Panc1 (cell line): Measurements from ENCODE around the gene NOTCH3. TPM values are rescaled to one million over a fixed set of nuclear protein-coding genes. Genes with fewer than 3 reads are reported as not detected.

Experiments used
- ATAC-seq: fragments of 200-7000 bp; cut with Tn5 transposase; 2 replicates; pipeline ENCODE4 v1.9.1; 2020; ENCODE audit warnings: mild to moderate bottlenecking, moderate library complexity
- BruUV-seq: library from RNA; stranded (reverse); fragments of 400-500 nt; replicated peaks from 2 replicates; lab custom pipeline; 2021; lab: Mats Ljungman, UMichigan
- CTCF ChIA-PET: fragments of 300-600 bp; sonication (Branson Sonifier 250); formaldehyde crosslinking; loops from one replicate; lab custom pipeline; 2022; ENCODE audit warnings: antibody characterized with exemption; lab: Charles Lee
- POLR2A ChIA-PET: fragments of 300-600 bp; sonication (Branson Sonifier 250); formaldehyde crosslinking; loops from one replicate; lab custom pipeline; 2022; ENCODE audit warnings: antibody characterized with exemption; lab: Charles Lee
- DNase-seq: peaks from one replicate; pipeline ENCODE4 v3.0.0-alpha.2; 2010; ENCODE audit warnings: low read depth, low spot score
- H3K27ac ChIP-seq: 2 replicates; pipeline ENCODE4 v1.5.1; 2011; ENCODE audit warnings: mild to moderate bottlenecking, low read length, inconsistent platforms
- H3K27me3 ChIP-seq: fragments of 200-500 bp; sonication (Bioruptor generic); 2 replicates; pipeline ENCODE4 v1.6.0; 2014; ENCODE audit warnings: low read length, inconsistent platforms; ENCODE audit not compliant: control insufficient read depth, insufficient read depth
- H3K36me3 ChIP-seq: fragments of 200-500 bp; sonication (Bioruptor generic); 2 replicates; pipeline ENCODE4 v1.5.1; 2014; ENCODE audit warnings: inconsistent platforms, mild to moderate bottlenecking, low read length, moderate library complexity; ENCODE audit not compliant: control insufficient read depth, insufficient read depth
- H3K4me1 ChIP-seq: 2 replicates; pipeline ENCODE4 v1.5.1; 2011; ENCODE audit warnings: inconsistent platforms, mild to moderate bottlenecking, low read length, moderate library complexity; ENCODE audit not compliant: control insufficient read depth, insufficient read depth
- H3K4me3 ChIP-seq, 2 experiments: 2 replicates each; pipeline ENCODE4 v1.5.1; 2011 to 2012; ENCODE audit warnings: low read depth in 2 of 2, low read length in 2 of 2, mild to moderate bottlenecking in 2 of 2, inconsistent platforms in 1 of 2, moderate library complexity in 1 of 2
- H3K9me3 ChIP-seq: fragments of 200-500 bp; sonication (Bioruptor generic); 2 replicates; pipeline ENCODE4 v1.5.1; 2014; ENCODE audit warnings: low read depth, mild to moderate bottlenecking, inconsistent platforms, low read length, moderate library complexity; ENCODE audit not compliant: control insufficient read depth, insufficient read depth
- CTCF ChIP-seq: fragments of 450-650 bp; IDR thresholded peaks from 2 replicates; pipeline ENCODE4 v1.5.1; 2017; ENCODE audit warnings: mild to moderate bottlenecking
- POLR2AphosphoS5 ChIP-seq: IDR thresholded peaks from 2 replicates; pipeline ENCODE4 v1.6.1; 2012; ENCODE audit warnings: mild to moderate bottlenecking, low read depth, low read length, moderate library complexity
- SIN3A ChIP-seq: IDR thresholded peaks from 2 replicates; pipeline ENCODE4 v1.6.1; 2012; ENCODE audit warnings: low read depth, mild to moderate bottlenecking, low read length, moderate library complexity, borderline replicate concordance; ENCODE audit not compliant: insufficient read depth
- TCF7L2 ChIP-seq: IDR thresholded peaks from 2 replicates; pipeline ENCODE4 v1.6.1; 2011; ENCODE audit warnings: mild to moderate bottlenecking, low read depth, low read length, inconsistent platforms
- in situ Hi-C: cut with HindIII; loops from 2 replicates; pipeline ENCODE4 v1.10.0; 2016; ENCODE audit warnings: low sequenced_read_pairs, low pct_unique_long_range_greater_than_20kb
- intact Hi-C: fragments of 100-400 bp; cut with micrococcal nuclease; formaldehyde crosslinking; loops from one replicate; pipeline ENCODE4 v1.10.0; 2022; ENCODE audit not compliant: unreplicated experiment
- total RNA-seq: library from RNA; stranded (reverse); gene quantifications from one replicate; pipeline ENCODE4 v1.2.1, GENCODE V29; 2021; ENCODE audit not compliant: unreplicated experiment
- TF ChIP-seq, protein P1 (sequence below), 2 experiments: IDR thresholded peaks; 2 replicates each; pipeline ENCODE4 v1.6.1; 2011 to 2012; ENCODE audit warnings: low read depth in 2 of 2, control low read depth in 1 of 2, low read length in 1 of 2, mild to moderate bottlenecking in 1 of 2, moderate library complexity in 1 of 2; ENCODE audit not compliant: insufficient read depth in 1 of 2

Gene NOTCH3
- total RNA-seq, 1 experiment from 2014 or later, result 5.3 TPM

- intact Hi-C loops, result no loop called here
Observed at GRCh38 chr19:15123900-15124299, 76.9 kb downstream of the NOTCH3 start.

DNA sequence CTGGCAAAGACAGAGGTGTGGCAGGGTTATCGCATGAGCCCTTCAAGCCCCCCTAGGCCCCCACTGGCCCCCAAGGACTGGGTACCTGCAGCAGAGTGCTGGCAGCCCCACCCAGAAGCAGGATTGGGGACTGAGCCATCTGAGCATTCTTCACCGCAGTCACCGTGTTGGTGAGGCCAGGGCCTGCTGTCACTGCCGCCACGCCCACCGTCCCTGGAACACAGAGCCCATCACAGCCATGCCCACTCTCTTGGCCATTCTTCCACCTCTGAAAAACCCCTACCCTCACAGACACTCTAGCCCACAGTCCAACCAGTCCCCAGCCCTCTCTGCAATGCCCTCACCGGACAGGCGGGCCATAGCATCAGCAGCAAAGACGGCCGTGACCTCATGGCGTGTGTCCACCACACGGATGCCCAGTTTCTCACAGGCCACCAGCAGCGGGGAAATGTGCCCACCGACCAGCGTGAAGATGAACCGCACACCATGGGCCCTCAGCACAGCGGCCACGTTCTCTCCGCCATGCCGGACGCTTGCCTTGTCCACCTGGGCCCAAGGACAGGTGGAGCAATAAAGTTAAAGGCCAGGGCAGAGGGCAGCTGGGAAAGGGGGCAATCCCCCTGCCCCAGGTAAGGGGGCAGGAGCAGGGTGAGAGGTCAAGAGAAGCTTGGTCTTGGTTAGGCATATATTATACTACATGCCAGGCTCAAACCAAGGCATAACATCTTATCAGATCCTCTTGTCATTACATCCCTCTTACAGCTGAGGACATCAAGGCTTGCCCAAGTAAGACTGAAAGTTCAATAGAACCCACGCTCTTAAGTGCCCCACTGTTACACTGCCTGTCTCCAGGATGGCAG, 77.5 kb downstream of the NOTCH3 start:
- H3K27ac ChIP-seq, result no peak overlapping the region
- no peaks in the 10 kb centered on the region for H3K9me3 ChIP-seq
- ATAC-seq (no peak), DNase-seq (no peak)
- BruUV-seq, result no TSS peak
- TF ChIP-seq TCF7L2 (no peak), SIN3A (no peak), CTCF (no peak), POLR2AphosphoS5 (no peak)
- TF ChIP-seq, protein P1, sequence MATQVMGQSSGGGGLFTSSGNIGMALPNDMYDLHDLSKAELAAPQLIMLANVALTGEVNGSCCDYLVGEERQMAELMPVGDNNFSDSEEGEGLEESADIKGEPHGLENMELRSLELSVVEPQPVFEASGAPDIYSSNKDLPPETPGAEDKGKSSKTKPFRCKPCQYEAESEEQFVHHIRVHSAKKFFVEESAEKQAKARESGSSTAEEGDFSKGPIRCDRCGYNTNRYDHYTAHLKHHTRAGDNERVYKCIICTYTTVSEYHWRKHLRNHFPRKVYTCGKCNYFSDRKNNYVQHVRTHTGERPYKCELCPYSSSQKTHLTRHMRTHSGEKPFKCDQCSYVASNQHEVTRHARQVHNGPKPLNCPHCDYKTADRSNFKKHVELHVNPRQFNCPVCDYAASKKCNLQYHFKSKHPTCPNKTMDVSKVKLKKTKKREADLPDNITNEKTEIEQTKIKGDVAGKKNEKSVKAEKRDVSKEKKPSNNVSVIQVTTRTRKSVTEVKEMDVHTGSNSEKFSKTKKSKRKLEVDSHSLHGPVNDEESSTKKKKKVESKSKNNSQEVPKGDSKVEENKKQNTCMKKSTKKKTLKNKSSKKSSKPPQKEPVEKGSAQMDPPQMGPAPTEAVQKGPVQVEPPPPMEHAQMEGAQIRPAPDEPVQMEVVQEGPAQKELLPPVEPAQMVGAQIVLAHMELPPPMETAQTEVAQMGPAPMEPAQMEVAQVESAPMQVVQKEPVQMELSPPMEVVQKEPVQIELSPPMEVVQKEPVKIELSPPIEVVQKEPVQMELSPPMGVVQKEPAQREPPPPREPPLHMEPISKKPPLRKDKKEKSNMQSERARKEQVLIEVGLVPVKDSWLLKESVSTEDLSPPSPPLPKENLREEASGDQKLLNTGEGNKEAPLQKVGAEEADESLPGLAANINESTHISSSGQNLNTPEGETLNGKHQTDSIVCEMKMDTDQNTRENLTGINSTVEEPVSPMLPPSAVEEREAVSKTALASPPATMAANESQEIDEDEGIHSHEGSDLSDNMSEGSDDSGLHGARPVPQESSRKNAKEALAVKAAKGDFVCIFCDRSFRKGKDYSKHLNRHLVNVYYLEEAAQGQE (IDR thresholded peaks at IDR 0.05; ENCODE audit: insufficient read depth in 1 of 2, low read depth in 2 of 2, low read length in 1 of 2), result no peak
- intact Hi-C loops, result no loop called here
- no peaks in the 10 kb centered on the region for H3K27me3 ChIP-seq
- ChIA-PET CTCF (no interaction called here), POLR2A (interaction anchor here (0.6 kb wide), 1 partner anchor 53 kb away, joined by 18 read pairs; no protein-coding TSS in a partner anchor)
- H3K4me3 ChIP-seq, result no peak overlapping the region
- in situ Hi-C loops, result no loop called here
- no peaks in the 10 kb centered on the region for H3K36me3 ChIP-seq
- H3K4me1 ChIP-seq, result peaks cover 11% of the 10 kb centered on the region

More at GRCh38 chr19:15123900-15124299, 76.9 kb downstream of the NOTCH3 start:
- Histone ChIP-seq H3K27ac (peak overlapping the region; percentile 89; the same call in 1 of the 2 replicates), H3K4me1 (peaks cover 11% of the 10 kb centered on the region), H3K9me3 (no peaks in the 10 kb centered on the region), H3K36me3 (no peaks in the 10 kb centered on the region), H3K4me3 (peak overlapping the region; percentile 64 to 81), H3K27me3 (no peaks in the 10 kb centered on the region)
- ChIA-PET POLR2A (interaction anchor here (0.6 kb wide), 1 partner anchor 339 kb away, joined by 3 read pairs; no protein-coding TSS in a partner anchor), CTCF (no interaction called here)
- DNase-seq (no peak), ATAC-seq (no peak)
- BruUV-seq, result no TSS peak
- TF ChIP-seq SIN3A, result no peak
- no peak for TF ChIP-seq TCF7L2
- TF ChIP-seq, protein P1 (IDR thresholded peaks at IDR 0.05; ENCODE audit: insufficient read depth in 1 of 2, low read depth in 2 of 2, low read length in 1 of 2), result no peak
- TF ChIP-seq POLR2AphosphoS5, result no peak
- no peak for TF ChIP-seq CTCF
- in situ Hi-C loops, result no loop called here
